Stimulated activated CD4-positive, alpha-beta T cell treated with anti-CD3 and anti-CD28 coated beads, Interleukin-2, amount 100 ng/mL, for 48 hours (primary cell): ENCODE results near the gene CASZ1.

ENCODE experiments used
- DNase-seq, 2 donors: peaks; one replicate each; pipeline ENCODE4 v3.0.0-alpha.2; 2020

CASZ1 gene

DNA sequence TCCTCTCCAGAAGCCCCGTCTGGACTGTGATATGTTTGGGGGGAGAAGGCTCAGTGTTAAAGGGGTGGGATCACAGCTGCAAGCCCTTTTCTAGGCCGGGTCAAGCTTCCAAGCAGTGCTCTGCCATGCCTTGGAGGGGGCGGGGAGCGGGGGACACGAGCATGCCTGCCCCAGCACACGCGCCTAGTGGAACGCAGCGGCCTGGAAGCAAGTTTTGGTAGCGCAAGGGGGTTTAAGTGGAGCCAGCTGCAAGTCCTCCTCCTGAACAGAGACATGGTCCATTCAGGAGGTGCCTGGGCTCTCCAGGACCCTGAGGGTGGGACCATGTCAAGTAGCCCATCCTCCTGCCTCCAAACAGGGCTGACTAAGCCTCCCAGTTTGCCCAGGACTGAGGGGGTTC is 112.2 kb downstream of the CASZ1 start:
- DNase-seq, result no peak

- DNase-seq, result no peak
These were observed 113.8 kb downstream of the CASZ1 start for GRCh38 chr1:10682449-10683309.

DNA sequence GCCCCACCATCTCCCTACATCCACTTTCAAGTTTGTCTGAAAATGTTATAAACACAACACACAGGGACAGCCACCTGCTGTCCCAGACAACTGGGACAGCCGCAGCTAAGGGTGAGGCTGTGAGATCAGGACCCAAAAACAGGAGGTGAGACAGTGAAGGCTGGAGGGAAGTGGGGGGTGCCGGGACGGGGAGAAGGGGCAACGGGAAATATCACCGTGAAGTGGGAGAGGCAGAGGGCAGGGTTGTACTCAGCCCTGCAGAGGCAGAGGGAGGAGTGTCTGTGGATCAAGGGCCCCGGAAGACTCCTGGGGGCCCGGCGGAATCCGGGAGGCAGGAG is 114.4 kb downstream of the CASZ1 start:
- DNase-seq, result no peak

GRCh38 chr1:10681296-10682107 is 114.9 kb downstream of the CASZ1 start:
- no peak for DNase-seq

GRCh38 chr1:10680487-10680886 is 116.0 kb downstream of the CASZ1 start:
- DNase-seq, result no peak

- no peak for DNase-seq
These were observed 116.8 kb downstream of the CASZ1 start for GRCh38 chr1:10679496-10680220.

DNA sequence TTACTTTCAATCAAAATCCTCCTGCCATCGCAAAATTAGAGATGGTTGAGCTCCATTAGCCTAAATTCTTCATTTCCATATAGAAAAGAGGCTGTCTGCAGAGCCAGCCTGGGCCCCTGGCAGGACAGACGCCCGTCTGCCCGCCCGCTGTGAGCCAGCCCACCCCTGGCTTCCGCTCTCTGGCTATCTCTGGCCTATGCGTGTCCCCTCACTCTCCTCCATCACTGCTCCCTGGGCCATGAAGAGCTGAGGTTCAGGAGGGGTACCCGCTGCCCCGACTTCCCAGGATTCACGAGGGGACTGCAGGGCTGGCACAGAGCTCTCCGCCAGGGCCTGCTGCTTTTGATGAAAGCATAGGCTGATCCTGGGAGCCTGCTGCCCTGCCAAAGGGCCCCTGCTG is 117.6 kb downstream of the CASZ1 start:
- DNase-seq, result no peak

DNA sequence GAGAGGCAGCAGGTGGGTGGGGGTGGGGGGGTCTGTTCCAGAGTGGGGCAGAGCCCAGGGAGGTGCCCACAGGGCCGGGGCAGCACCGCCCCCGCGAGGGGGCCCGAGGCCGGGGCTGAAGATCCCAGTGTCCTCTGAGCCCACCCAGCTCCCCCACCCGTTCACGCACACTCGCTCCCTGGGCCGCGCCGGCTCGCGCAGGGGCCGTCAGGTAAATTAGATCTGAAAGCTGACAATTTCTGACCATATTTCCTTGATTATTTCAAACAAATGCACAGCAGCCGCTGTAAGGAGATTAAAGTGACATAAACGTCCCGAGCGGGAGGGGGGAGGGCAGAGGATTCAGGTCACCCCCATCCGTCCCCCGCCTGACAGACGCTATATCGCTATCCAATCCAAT is 118.0 kb downstream of the CASZ1 start:
- DNase-seq, result no peak

DNA sequence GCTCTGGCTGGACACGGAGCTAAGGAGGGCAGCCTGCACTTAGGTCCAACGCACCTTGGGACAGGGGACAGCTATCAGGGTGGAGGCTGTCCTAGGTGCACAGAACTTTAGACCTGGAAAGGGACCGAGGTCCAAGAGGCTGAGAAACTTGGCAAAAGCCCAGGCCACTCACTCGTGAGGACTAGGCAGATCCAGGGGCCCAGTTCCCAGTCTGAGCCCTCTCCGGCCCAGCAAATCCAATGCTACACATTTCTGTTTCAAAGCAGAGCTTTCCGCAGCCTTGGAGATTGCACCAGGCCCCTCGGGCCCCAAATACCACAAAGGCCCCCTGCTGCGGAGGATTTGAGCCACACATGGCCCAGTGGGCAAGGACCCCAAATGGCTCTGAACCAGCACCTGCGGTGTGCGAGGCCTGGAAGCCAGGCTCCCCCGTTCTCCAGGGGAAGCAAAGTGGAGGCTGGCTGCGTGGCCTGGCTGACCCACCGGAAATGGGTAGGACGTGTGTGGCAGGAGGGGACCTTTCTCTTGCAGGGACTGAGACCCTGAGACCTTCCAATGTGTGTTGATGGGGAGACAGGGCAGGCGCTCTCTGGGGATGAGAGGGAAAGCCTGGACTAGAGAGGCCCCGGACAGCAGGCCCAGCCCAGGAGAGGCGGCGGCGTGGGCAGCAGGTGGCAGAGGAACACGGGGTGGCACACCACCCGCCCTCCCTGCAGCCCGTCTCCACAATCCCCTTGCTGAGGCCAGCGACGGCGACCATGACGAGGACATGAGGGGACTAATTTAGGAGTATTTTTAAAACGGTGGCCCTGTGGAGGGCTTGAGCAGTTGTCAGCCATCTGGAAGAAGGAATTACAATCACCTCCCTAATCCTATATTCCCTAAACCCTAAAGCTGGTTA is 118.7 kb downstream of the CASZ1 start:
- DNase-seq, result no peak

- DNase-seq, result no peak
These were observed 119.5 kb downstream of the CASZ1 start for GRCh38 chr1:10676963-10677362.

GRCh38 chr1:10675813-10676212 is 120.6 kb downstream of the CASZ1 start:
- no peak for DNase-seq

DNA sequence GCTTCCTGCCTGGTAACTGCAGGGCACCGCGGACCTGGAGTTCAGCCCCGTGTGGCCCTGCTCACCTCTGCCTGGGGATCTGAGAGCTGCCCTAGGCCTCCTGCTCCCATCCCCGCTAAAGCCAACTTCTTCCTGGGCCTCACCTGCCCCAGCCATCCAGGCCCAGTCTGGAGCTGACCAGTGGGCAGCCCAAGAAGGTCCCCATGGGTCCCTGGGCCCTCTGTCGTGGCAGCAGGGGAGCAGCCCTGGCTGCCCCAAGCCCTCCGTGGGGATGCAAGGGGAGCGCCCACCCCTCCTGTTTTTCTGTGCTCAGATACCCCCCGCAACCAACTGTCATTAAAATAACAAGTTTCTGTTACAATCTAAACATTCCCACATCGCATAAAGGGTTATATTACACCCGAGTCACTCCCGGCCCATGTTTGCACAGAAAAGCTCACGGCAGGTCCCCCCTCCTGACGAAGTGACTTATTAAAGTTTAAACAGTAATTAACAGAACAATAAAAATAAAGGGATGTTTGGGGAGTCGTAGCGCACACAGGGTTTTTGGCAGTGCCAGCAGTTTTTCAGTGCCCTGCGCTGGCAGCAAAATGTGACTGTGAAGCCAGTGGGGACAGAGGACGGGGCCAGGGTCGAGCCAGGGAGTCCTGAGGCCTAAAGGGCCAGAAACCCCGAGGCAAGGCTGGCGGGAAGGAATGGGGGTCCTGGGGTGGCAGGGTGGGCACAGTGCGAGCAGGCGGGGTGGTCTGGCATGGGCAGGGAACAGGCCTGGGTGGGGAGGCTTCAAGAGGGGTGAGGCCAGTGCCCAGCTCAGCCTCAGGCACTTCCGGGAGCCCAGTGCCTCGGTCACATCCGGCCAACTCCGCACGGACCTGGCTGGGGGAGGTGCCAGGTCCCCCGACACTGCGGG is 121.5 kb downstream of the CASZ1 start:
- no peak for DNase-seq

DNA sequence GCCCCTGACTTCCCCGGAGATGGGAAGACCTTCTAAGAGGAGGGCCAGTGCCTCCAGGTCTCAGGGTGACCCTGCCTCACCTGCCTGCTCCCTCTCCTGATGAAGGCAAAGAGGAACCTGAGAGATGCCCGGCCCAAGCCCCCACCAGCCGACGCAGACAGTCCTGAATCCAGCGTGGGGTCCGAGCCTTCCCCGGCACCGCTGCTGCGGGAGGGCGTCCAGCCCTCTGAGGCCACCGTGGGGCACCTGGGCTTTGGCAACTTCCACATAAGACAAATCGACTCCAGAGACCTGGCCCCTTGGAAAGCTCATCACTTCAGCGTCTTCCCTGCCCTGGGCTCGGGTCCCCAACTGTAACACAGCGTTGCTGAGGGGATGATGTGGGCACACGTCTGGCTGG is 122.2 kb downstream of the CASZ1 start:
- no peak for DNase-seq

DNA sequence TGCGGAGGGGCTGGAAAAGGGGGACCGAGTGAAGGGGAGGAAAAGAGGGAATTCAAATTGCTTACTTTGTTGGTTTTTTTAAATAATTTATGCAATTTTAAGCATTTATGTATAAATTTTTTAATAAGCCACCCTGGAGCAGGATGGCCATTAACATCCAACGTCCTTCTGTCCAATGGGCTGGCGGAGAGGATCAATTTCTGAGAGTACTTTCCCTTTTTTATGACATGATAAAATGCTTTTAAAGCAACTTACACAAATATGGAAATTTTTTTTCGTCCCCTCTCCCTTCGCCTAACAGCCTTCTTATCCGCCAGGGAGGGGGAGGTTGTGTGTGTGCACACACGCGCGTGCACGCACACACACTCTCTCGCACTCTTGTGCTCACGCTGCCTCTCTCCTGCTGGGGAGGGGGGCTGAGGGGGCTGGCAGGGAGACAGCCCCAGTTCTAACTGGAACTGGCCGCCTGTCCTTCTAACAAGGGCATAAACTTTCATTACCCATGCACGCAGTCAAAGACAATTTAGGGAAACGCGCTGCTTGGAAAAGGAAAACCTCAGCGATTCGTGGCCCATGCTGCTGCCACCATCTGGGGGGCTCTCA is 123.2 kb downstream of the CASZ1 start:
- no peak for DNase-seq

DNA sequence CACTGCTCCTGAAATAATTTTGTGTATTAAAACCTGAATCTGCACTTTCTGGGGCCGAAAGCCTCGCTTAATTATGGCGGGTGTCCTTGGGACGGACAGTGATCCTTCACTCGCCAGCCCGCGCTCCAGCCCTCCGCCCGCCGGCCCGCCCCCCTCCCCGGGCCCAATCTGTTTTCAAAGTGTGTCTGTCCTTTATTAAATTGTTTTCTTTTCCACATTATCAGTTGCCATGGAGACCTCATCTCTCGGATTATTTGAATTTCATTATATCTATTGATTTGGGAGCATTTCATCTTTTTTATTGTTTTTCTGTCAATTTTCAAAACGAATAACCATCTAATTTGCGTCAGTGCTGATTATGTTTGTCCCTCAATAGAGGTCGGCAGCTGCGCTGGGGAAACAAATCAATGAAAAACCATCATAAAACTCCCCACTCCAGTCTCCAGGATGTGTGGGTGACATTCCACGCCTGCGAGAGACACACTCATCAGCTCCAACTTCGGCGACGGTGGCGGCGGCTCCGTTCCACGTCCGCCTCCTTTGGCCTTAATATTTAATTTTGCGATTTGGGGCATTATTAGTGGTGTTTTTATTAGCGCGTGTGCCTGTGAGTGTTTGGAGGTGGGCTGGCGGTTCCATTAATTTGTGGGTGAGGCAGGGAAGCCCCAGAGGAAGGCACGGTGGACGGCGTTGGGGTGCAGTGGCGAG is 123.9 kb downstream of the CASZ1 start:
- DNase-seq, result no peak

- no peak for DNase-seq
These were observed 124.7 kb downstream of the CASZ1 start for GRCh38 chr1:10671622-10672342.

- no peak for DNase-seq
These were observed 125.4 kb downstream of the CASZ1 start for GRCh38 chr1:10671090-10671489.

- no peak for DNase-seq
These were observed 126.3 kb downstream of the CASZ1 start for GRCh38 chr1:10670190-10670589.

- no peak for DNase-seq
These were observed 126.9 kb downstream of the CASZ1 start for GRCh38 chr1:10669570-10669969.
